ENCODE measurements around the gene ANKRD53.

The ANKRD53 gene

GRCh38 chr2:70937866-70938585 is 40.4 kb upstream of the ANKRD53 start:
- H3F3A ChIP-seq (ENCODE audit: insufficient read depth, low read length), result no peaks in the 10 kb centered on the region
- no peaks in the 10 kb centered on the region for H3K79me2 ChIP-seq (ENCODE audit: low read length)
- no peak overlapping the region for H3K4me3 ChIP-seq (ENCODE audit: low read length)
- no peak overlapping the region for H3K27ac ChIP-seq (ENCODE audit: low read length)
- H2AFZ ChIP-seq (ENCODE audit: low read length), result no peak overlapping the region
- DNase-seq, result no peak
- no peaks in the 10 kb centered on the region for H3K4me1 ChIP-seq (ENCODE audit: low read length)
- H3K27me3 ChIP-seq (replicated peaks; ENCODE audit: insufficient read depth, low read length), result no peaks in the 10 kb centered on the region
- no peaks in the 10 kb centered on the region for H3K9me3 ChIP-seq (replicated peaks; ENCODE audit: insufficient read depth, low read length)
- no peaks in the 10 kb centered on the region for H3K9me2 ChIP-seq (replicated peaks; ENCODE audit: insufficient read depth, low read length)
- no peak for TF ChIP-seq EZH2phosphoT487 (IDR thresholded peaks at IDR 0.05; ENCODE audit: low read length)
- TF ChIP-seq EZH2 (optimal IDR thresholded peaks at IDR 0.05; ENCODE audit: low read depth, low read length), result no peak
- TF ChIP-seq CTCF (IDR thresholded peaks at IDR 0.05; ENCODE audit: low read length), result no peak
- no peak overlapping the region for H3K4me2 ChIP-seq (ENCODE audit: low read depth, low read length)
- H4K20me1 ChIP-seq (ENCODE audit: insufficient read depth, low read length), result no peaks in the 10 kb centered on the region
- H3K9ac ChIP-seq (ENCODE audit: low read length), result no peak overlapping the region
- H3K36me3 ChIP-seq (replicated peaks; ENCODE audit: insufficient read depth, low read length), result no peaks in the 10 kb centered on the region

- H3K9ac ChIP-seq (ENCODE audit: low read length), result no peak overlapping the region
- no peaks in the 10 kb centered on the region for H3K4me1 ChIP-seq (ENCODE audit: low read length)
- H3F3A ChIP-seq (ENCODE audit: insufficient read depth, low read length), result no peaks in the 10 kb centered on the region
- H3K9me3 ChIP-seq (replicated peaks; ENCODE audit: insufficient read depth, low read length), result no peaks in the 10 kb centered on the region
- H2AFZ ChIP-seq (ENCODE audit: low read length), result no peak overlapping the region
- TF ChIP-seq EZH2 (optimal IDR thresholded peaks at IDR 0.05; ENCODE audit: low read depth, low read length) (no peak), CTCF (IDR thresholded peaks at IDR 0.05; ENCODE audit: low read length) (no peak), EZH2phosphoT487 (IDR thresholded peaks at IDR 0.05; ENCODE audit: low read length) (no peak)
- H4K20me1 ChIP-seq (ENCODE audit: insufficient read depth, low read length), result no peaks in the 10 kb centered on the region
- no peak overlapping the region for H3K27ac ChIP-seq (ENCODE audit: low read length)
- DNase-seq, result no peak
- no peaks in the 10 kb centered on the region for H3K27me3 ChIP-seq (replicated peaks; ENCODE audit: insufficient read depth, low read length)
- no peaks in the 10 kb centered on the region for H3K79me2 ChIP-seq (ENCODE audit: low read length)
- no peak overlapping the region for H3K4me2 ChIP-seq (ENCODE audit: low read depth, low read length)
- H3K36me3 ChIP-seq (replicated peaks; ENCODE audit: insufficient read depth, low read length), result no peaks in the 10 kb centered on the region
- H3K9me2 ChIP-seq (replicated peaks; ENCODE audit: insufficient read depth, low read length), result no peaks in the 10 kb centered on the region
- H3K4me3 ChIP-seq (ENCODE audit: low read length), result no peak overlapping the region
These were observed 39.9 kb upstream of the ANKRD53 start for GRCh38 chr2:70938586-70938950.

DNA sequence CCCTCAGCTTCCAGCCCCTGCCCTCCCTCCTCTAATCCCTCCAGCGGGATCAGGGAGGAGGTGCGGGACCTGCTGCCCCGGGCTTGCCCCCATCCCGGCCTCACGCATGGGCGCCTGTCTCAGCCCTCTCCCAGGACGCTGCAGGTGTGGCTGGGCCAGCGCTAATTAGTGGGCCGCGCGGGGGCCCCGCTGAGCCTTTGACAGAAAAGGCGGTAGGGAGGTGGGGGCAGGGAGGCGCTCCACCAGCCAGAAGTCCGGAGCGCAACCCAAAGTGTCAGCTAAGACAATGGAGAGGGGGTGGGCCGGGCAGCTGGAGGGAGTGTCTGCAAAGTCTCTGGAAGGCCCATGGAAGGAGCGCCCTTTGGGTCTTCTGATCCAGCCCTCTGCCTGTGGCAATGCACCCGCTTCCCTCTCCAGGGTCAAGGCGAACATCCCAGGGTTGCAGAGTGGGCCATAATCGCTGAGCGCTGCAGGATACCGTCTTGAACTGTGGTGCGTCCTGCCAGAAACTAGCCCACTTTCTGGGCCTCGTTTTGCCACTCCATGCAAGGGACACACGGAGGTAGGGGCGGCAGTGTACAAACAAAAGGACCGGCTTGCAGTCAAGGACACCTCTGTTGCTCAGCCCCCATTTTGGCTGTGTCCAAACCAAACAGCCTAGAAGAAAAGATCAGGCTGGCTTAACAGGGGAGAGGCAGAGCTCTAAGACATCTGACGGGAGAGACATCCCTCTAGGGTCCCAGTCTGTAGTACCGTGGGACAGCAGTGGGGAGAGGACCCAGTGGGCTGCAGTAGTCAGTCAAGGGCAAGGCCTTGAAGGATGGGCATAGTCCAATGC is 39.2 kb upstream of the ANKRD53 start:
- Histone ChIP-seq H3K9ac (ENCODE audit: low read length) (no peak overlapping the region), H3K4me1 (ENCODE audit: low read length) (no peaks in the 10 kb centered on the region), H3K9me2 (replicated peaks; ENCODE audit: insufficient read depth, low read length) (no peaks in the 10 kb centered on the region), H3K36me3 (replicated peaks; ENCODE audit: insufficient read depth, low read length) (no peaks in the 10 kb centered on the region), H3K79me2 (ENCODE audit: low read length) (no peaks in the 10 kb centered on the region), H4K20me1 (ENCODE audit: insufficient read depth, low read length) (no peaks in the 10 kb centered on the region), H3F3A (ENCODE audit: insufficient read depth, low read length) (no peaks in the 10 kb centered on the region), H3K27me3 (replicated peaks; ENCODE audit: insufficient read depth, low read length) (no peaks in the 10 kb centered on the region), H2AFZ (ENCODE audit: low read length) (no peak overlapping the region), H3K27ac (ENCODE audit: low read length) (no peak overlapping the region), H3K4me3 (ENCODE audit: low read length) (no peak overlapping the region), H3K4me2 (ENCODE audit: low read depth, low read length) (no peak overlapping the region), H3K9me3 (replicated peaks; ENCODE audit: insufficient read depth, low read length) (no peaks in the 10 kb centered on the region)
- no peak for DNase-seq
- TF ChIP-seq CTCF (IDR thresholded peaks at IDR 0.05; ENCODE audit: low read length) (no peak), EZH2phosphoT487 (IDR thresholded peaks at IDR 0.05; ENCODE audit: low read length) (no peak), EZH2 (optimal IDR thresholded peaks at IDR 0.05; ENCODE audit: low read depth, low read length) (no peak)

Measured in MM.1S (cell line).